Measurements from ENCODE around the gene WFDC11.
A peak's percentile ranks its signal among the peaks of the same experiment; 100 is the strongest.

The WFDC11 gene

DNA sequence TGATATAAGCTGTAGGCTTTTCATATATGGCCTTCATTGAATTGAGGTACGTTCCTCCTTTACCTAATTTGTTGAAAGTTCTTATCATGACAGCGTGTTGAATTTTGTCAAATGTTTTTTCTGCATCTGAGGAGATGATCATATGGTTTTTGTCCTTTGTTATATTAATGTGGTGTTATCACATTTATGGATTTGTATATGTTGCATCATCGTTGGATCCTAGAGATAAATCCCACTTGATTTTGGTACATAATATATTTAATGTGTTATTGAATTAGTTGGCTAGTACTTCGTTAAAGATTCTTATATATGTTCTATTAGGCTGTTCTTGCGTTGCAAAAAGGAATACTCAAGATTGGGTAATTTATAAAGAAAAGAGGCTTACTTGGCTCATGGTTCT lies 30.4 kb downstream of the WFDC11 start:
- H3K4me3 ChIP-seq (ENCODE audit: low read length), result no peak overlapping the region
- DNase-seq (ENCODE audit: low read depth), result no peak
- TF ChIP-seq, protein P1, sequence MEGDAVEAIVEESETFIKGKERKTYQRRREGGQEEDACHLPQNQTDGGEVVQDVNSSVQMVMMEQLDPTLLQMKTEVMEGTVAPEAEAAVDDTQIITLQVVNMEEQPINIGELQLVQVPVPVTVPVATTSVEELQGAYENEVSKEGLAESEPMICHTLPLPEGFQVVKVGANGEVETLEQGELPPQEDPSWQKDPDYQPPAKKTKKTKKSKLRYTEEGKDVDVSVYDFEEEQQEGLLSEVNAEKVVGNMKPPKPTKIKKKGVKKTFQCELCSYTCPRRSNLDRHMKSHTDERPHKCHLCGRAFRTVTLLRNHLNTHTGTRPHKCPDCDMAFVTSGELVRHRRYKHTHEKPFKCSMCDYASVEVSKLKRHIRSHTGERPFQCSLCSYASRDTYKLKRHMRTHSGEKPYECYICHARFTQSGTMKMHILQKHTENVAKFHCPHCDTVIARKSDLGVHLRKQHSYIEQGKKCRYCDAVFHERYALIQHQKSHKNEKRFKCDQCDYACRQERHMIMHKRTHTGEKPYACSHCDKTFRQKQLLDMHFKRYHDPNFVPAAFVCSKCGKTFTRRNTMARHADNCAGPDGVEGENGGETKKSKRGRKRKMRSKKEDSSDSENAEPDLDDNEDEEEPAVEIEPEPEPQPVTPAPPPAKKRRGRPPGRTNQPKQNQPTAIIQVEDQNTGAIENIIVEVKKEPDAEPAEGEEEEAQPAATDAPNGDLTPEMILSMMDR (conservative IDR thresholded peaks at IDR 0.05; ENCODE audit: low read length), result no peak

DNA sequence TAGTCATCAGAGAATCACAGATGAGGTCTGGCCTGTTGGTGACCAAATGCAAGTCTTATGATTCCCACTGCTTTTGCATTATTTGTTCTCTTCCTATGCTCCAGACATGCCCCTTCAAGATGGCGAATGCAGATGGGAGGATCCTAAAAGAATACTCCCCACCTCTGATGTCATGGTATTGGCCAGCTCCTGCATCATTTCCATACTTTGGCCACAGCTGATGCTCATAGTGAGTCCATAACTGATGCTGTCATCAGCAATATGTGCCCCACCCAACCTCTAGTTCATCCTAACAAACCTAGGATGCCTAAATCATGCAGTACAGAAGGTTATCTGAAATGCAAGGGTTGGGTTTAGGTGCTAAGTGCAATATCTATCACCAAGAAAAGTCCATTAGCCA lies 33.5 kb downstream of the WFDC11 start:
- DNase-seq (ENCODE audit: low read depth), result no peak
- no peak overlapping the region for H3K4me3 ChIP-seq (ENCODE audit: low read length)

DNA sequence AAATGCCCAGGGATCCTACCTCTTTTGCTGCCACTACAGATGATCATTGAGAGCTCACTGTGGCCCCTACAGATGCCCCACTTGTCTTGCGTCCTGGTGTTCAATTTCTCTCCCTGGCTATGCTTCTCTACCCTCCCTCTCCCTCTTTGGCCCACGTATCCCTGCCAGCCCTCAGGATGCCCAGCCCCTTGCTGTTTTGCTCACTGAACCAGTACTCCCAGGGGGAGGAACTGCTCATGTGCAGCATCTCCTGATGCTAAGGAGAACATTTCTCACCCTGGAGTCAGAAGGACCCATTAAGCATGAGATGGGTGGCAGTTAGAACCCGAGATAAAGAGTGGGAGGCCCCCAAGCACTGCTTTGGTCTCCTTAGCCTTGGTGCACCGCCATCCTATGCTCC lies 38.9 kb downstream of the WFDC11 start, which contains the start of gene WFDC9:
Gene WFDC9 (minus strand): TSS at position 101 of the 400 bp plus-strand sequence. CDS start 21,103 bp downstream, outside the sequence.
- H3K4me3 ChIP-seq (ENCODE audit: low read length), result no peak within 1 kb of the TSS
- no peak for DNase-seq (ENCODE audit: low read depth)
- TF ChIP-seq, protein P1 (conservative IDR thresholded peaks at IDR 0.05; ENCODE audit: low read length), result no peak

More for the DNA sequence above, 33.5 kb downstream of the WFDC11 start:
- TF ChIP-seq, protein P1 (conservative IDR thresholded peaks at IDR 0.05; ENCODE audit: low read length), result no peak

DNA sequence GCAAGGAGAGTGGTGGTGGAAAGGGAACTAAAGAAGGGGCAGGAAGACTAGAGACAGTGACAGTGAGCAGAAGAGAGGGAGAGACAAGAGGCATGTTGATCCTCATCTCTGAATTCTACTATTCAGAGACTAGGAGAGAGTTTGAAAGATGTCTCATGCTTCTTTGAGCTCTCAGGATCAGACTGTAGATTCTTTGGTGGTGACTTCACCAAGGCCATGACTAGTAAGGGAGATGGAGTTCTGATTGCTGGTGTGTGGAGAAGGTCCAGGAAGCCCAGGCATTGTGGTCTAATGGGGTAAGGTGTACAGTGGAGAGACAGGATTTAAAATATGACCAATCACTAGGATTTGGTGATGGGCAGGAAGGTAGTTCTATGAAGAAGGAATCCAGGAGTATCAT lies 39.7 kb downstream of the WFDC11 start:
- H3K4me3 ChIP-seq (ENCODE audit: low read length), result no peak overlapping the region
- peak; percentile 3 for DNase-seq (ENCODE audit: low read depth)
- TF ChIP-seq, protein P1 (conservative IDR thresholded peaks at IDR 0.05; ENCODE audit: low read length), result no peak

DNA sequence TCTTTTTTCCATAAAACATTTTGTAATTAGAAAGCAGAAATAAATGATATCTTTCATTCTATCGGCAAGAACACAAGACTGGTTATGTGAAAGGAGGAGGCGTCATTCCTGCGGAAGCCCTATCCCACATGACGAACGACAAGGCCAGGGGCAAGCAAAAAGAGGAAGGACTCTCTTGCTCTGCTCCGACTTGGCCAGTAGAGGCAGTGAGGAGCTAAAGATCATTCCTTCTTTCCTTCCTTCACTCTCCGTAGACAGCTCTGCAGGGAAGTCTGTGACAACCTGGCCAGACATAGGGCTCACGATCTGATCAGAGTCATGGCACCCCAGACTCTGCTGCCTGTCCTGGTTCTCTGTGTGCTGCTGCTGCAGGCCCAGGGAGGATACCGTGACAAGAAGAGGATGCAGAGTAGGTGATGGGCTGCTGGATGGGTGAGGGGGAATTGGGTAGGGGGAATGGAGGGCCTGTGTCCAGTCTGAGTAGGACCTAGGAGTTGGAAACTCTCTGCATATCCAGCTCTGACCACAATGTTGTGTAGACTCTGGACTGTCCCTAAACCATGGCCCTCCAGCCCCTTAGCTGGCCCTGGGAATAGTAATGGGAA lies 40.4 kb downstream of the WFDC11 start, which contains the start of gene WFDC10A:
Gene WFDC10A (plus strand): TSS at position 244 of the 605 bp plus-strand sequence. CDS start 75 bp downstream, at position 319.
- TF ChIP-seq, protein P1 (conservative IDR thresholded peaks at IDR 0.05; ENCODE audit: low read length), result peak; percentile 80
- H3K4me3 ChIP-seq (ENCODE audit: low read length), result no peak within 1 kb of the TSS
- DNase-seq (ENCODE audit: low read depth), result peak; percentile 44

DNA sequence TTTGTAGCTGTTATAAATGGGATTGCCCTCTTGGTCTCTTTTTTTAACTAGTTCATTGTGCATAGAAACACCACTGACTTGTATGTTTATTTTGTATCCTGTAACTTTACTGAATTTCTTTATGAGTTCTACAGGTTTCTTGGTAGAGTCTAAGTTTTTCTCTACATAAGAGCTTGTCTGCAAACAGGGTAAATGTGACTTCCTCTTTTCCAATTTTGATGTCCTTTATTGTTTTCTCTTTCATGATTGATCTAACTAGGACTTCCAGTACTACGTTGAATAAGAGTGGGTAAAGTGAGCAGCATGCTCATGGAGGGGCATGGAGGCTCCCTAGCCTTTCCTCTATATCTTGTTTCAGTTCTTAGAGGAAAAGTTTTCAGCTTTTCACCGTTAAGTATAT lies 43.5 kb downstream of the WFDC11 start:
- TF ChIP-seq, protein P1 (conservative IDR thresholded peaks at IDR 0.05; ENCODE audit: low read length), result no peak
- no peak overlapping the region for H3K4me3 ChIP-seq (ENCODE audit: low read length)

DNA sequence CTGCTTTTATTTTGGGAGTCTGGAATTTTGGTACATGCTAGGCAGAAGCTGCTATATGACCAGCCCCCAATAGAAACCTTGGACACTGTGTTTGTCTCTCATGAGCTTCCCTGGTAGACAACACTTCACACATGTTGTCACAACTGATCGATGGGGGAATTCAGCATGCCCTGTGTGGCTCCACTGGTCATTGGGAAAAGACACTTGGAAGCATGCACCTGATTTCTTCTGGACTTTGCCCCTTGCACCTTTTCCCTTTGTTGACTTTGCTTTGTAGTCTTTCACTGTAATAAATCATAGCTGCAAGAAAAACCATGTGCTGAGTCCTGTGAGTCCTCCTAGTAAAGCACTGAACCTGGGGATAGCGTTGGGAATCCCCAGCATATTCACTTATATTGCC lies 48.4 kb downstream of the WFDC11 start:
- H3K4me3 ChIP-seq (ENCODE audit: low read length), result no peak overlapping the region
- TF ChIP-seq, protein P1 (conservative IDR thresholded peaks at IDR 0.05; ENCODE audit: low read length), result no peak
- no peak for DNase-seq (ENCODE audit: low read depth)

More for the DNA sequence above, 43.5 kb downstream of the WFDC11 start:
- DNase-seq (ENCODE audit: low read depth), result no peak

Measured in AG10803 (cell line).